ENCODE measurements around the gene GATAD2A. TPM values are rescaled to one million over a fixed set of nuclear protein-coding genes. Genes with fewer than 3 reads are reported as not detected.
"Not testable (repeated sequence)": the region's sequence is repeated elsewhere in the genome, so short reads cannot be mapped to it uniquely, and the experiment has no call there.

GATAD2A gene
- total RNA-seq, 1 donor from 2014 or later = 304 TPM

DNA sequence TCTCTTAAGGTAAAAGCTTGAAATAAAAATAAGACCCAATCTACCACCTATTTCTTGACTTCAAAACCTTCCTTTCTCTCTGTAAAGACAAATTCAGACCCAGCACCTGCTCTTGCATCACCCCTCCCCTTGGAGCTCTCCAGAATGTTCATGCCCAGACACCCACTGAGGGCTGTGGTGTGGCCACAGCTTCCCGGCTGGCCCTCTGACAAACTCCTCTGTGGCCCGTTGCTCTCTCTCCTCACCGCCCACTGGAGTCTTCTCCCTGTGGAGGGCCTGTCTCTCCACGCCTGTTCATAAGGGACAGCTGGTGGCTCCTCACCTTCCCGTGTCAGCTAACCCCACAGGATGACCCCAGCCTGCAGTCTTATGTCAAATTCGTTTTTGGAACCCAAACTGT, 60.7 kb downstream of the GATAD2A start:
- TF ChIP-seq, protein P1, sequence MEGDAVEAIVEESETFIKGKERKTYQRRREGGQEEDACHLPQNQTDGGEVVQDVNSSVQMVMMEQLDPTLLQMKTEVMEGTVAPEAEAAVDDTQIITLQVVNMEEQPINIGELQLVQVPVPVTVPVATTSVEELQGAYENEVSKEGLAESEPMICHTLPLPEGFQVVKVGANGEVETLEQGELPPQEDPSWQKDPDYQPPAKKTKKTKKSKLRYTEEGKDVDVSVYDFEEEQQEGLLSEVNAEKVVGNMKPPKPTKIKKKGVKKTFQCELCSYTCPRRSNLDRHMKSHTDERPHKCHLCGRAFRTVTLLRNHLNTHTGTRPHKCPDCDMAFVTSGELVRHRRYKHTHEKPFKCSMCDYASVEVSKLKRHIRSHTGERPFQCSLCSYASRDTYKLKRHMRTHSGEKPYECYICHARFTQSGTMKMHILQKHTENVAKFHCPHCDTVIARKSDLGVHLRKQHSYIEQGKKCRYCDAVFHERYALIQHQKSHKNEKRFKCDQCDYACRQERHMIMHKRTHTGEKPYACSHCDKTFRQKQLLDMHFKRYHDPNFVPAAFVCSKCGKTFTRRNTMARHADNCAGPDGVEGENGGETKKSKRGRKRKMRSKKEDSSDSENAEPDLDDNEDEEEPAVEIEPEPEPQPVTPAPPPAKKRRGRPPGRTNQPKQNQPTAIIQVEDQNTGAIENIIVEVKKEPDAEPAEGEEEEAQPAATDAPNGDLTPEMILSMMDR (IDR thresholded peaks at IDR 0.05; ENCODE audit: insufficient read depth, low read length, poor library complexity, severe bottlenecking) = no peak
- Histone ChIP-seq H3K4me3 (ENCODE audit: low read depth, low read length) (no peak overlapping the region), H3K36me3 (ENCODE audit: control insufficient read depth, insufficient read depth, low read length) (peaks cover 2% of the 10 kb centered on the region)

DNA sequence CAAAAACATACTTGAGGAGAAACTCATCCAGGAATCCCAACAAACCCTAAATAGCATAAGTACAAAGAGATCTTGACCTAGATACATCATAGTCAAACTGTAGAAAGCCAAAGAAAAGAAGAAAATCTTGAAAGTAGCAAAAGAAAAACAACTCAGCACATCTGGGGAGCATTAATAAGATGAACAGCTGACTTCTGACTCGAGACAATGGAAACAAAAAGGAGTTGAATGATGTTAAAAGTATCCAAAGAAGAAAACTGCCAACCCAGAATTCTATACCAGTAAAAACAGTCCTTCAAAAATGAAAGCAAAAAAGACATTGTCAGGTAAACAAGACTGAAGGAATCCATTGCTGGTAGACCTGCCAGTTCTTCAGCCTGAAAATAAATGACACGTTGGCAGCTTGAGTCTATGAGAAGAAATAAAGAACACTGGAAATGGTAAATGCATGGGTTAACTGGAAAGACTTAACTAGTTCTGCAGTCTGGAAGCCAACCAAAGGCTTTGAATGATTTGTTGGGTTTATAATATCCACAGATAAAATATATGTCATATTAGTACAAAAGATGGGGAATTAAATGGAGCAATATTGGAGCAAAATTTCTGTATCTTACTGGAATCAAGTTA, 63.1 kb downstream of the GATAD2A start:
- Histone ChIP-seq H3K4me3 (ENCODE audit: low read depth, low read length) (no peak overlapping the region), H3K27me3 (ENCODE audit: control insufficient read depth, insufficient read depth, low read length) (no peaks in the 10 kb centered on the region), H3K36me3 (ENCODE audit: control insufficient read depth, insufficient read depth, low read length) (peaks cover 2% of the 10 kb centered on the region)
- DNase-seq (ENCODE audit: low read depth) = no peak
- TF ChIP-seq, protein P1 (IDR thresholded peaks at IDR 0.05; ENCODE audit: insufficient read depth, low read length, poor library complexity, severe bottlenecking) = no peak

More for the DNA sequence above, 60.7 kb downstream of the GATAD2A start:
- no peak for DNase-seq (ENCODE audit: low read depth)
- H3K27me3 ChIP-seq (ENCODE audit: control insufficient read depth, insufficient read depth, low read length) = no peaks in the 10 kb centered on the region

DNA sequence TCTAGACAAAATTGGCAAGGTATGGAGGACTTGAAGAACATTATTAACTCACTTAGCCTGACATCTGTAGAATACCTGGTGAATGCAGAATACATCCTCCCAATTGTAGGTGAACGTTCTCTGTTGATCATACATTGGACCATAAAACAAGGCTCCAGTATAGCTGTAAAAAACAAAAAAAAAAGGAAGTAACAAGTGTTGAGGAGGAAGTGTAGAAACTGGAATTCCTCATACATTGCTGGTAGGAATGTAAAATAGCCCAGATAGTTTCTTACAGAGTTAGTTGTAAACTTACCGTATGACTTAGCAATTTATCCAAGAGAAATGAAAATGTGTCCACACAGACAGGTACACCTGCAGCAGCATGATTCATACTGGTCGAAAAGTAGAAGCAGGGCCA, 65.1 kb downstream of the GATAD2A start:
- no peak overlapping the region for H3K4me3 ChIP-seq (ENCODE audit: low read depth, low read length)
- DNase-seq (ENCODE audit: low read depth) = no peak
- no peaks in the 10 kb centered on the region for H3K27me3 ChIP-seq (ENCODE audit: control insufficient read depth, insufficient read depth, low read length)
- TF ChIP-seq, protein P1 (IDR thresholded peaks at IDR 0.05; ENCODE audit: insufficient read depth, low read length, poor library complexity, severe bottlenecking) = no peak
- peaks cover 2% of the 10 kb centered on the region for H3K36me3 ChIP-seq (ENCODE audit: control insufficient read depth, insufficient read depth, low read length)

DNA sequence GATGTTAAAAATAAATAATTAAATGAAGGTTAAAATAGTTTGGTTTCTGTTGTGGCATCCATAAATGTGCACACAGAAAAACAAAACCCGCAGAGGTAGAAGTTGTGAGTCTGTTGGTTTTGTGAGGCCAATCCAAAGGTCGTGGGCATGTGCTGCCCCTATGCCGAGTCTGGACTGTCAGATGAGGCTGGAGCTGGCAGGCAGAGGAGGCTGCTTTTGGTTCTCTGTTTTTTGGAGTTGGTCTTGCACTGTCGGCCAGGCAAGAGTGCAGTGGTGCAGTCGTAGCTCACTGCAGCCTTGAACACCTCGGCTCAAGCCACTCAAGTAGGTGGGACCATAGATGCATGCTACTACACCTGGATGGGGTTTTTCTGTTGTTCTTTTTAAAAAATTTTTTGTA, 66.2 kb downstream of the GATAD2A start:
- H3K36me3 ChIP-seq (ENCODE audit: control insufficient read depth, insufficient read depth, low read length) = peaks cover 2% of the 10 kb centered on the region
- H3K4me3 ChIP-seq (ENCODE audit: low read depth, low read length) = no peak overlapping the region
- DNase-seq (ENCODE audit: low read depth) = no peak

DNA sequence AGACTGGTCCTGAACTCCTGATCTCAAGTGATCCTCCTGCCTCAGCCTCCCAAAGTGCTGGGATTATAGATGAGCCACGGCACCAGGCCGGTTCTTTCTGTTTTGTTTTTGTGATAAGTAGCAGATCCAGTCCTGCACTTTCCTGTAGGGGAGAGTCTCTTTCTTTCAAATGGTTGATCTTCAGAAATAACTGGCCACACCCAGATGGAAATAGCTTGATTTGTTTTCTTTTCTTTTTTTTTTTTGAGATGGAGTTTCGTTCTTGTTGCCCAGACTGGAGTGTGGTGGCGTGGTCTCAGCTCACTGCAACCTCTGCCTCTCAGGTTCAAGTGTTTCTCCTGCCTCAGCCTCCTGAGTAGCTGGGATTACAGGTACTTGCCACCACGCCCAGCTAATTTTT, 66.6 kb downstream of the GATAD2A start:
- not testable (repeated sequence) for DNase-seq (ENCODE audit: low read depth); H3K27me3 ChIP-seq (ENCODE audit: control insufficient read depth, insufficient read depth, low read length); H3K36me3 ChIP-seq (ENCODE audit: control insufficient read depth, insufficient read depth, low read length); H3K4me3 ChIP-seq (ENCODE audit: low read depth, low read length)

More for the DNA sequence above, 66.2 kb downstream of the GATAD2A start:
- H3K27me3 ChIP-seq (ENCODE audit: control insufficient read depth, insufficient read depth, low read length) = no peaks in the 10 kb centered on the region
- TF ChIP-seq, protein P1 (IDR thresholded peaks at IDR 0.05; ENCODE audit: insufficient read depth, low read length, poor library complexity, severe bottlenecking) = no peak

DNA sequence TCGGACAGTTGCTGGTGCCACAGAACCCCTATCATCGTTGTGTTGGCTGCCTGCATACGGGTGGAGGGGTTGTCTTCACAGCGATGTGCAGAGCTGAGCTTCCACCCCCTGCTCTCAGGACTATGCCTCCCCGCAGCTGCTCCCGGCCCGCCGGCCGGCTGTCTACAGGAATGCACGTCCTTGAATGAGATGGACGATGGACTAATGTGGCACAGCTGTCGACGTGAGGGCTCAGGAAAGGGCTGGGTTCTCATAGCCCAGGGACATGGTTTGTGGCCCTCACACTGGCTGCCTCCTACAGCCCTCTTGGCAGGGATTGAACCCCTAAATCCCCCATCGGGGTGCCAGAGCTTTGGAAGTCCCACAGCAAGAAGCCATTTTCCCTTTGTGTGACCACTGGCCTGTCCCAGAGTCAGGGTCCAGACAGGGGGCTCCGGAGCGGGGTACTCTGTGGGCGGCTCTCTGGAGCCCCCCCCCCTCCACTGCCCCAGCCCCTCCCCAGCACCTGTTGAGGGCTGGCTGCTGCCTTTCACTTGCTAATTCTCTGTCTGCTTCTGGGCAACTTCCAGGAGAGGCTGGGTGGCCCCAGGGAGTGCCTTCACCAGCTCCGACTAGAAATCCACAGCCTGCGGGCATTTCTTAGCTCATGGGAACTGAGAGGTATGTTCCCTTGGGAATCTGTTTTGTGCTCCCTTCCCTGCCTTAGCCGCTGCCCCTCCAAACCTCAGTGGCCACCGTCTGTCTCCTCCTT, 69.7 kb downstream of the GATAD2A start:
- Histone ChIP-seq H3K4me3 (ENCODE audit: low read depth, low read length) (no peak overlapping the region), H3K27me3 (ENCODE audit: control insufficient read depth, insufficient read depth, low read length) (no peaks in the 10 kb centered on the region), H3K36me3 (ENCODE audit: control insufficient read depth, insufficient read depth, low read length) (no peaks in the 10 kb centered on the region)
- DNase-seq (ENCODE audit: low read depth) = no peak
- TF ChIP-seq, protein P1 (IDR thresholded peaks at IDR 0.05; ENCODE audit: insufficient read depth, low read length, poor library complexity, severe bottlenecking) = no peak

All from kidney epithelial cell (primary cell).